ENCODE data around the gene PPP1R12B. TPM values are rescaled to one million over a fixed set of nuclear protein-coding genes. Genes with fewer than 3 reads are reported as not detected.

Gene PPP1R12B
- total and polyA plus RNA-seq, 2 donors (not counting 3 experiments of a cell fraction or from before 2014, with no cell fraction given): 8.4 to 11.5 TPM

DNA sequence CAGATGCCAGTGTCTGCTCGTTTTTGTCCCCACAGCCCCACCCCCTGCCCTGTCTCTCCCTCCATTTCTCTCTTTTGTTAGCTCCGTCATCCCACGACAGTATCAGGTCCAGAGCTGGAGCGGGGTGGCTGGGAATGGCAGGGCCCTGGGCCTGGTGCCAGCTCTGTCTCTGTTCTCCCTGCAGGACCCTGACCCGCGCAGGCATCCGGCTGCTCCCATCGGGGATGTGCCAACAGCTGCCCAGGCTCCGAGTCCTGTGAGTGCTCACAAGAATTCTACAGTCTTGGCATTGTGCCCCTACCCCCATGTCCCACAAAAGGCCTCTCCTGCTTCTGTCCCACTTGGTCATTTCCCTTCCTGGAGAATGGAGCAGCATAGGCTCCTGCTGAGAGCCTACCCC, 44.1 kb upstream of the PPP1R12B start:
- intact Hi-C loops (cut with micrococcal nuclease) (no loop called here), dilution Hi-C loops (cut with MboI; ENCODE audit: extremely low pct_ligation_motif_present, low sequenced_read_pairs) (loop anchor here (25.0 kb wide), 1 partner anchor 92 kb away; no protein-coding TSS in a partner anchor)
- Histone ChIP-seq H3K9me3 (replicated peaks; ENCODE audit: control insufficient read depth, insufficient read depth, low read length) (no peaks in the 10 kb centered on the region), H3K79me2 (ENCODE audit: control insufficient read depth, insufficient read depth, low read length) (no peaks in the 10 kb centered on the region), H3K27ac (ENCODE audit: insufficient read depth, low read depth, low read length) (no peak overlapping the region), H3K4me1 (ENCODE audit: control insufficient read depth, extremely low read depth, insufficient read depth, low read length) (no peaks in the 10 kb centered on the region), H3K4me2 (ENCODE audit: insufficient read depth, low read length) (no peak overlapping the region), H3K36me3 (ENCODE audit: control insufficient read depth in 2 of 2, extremely low read depth in 1 of 2, insufficient read depth in 2 of 2, low read length in 2 of 2) (no peaks in the 10 kb centered on the region), H4K20me1 (replicated peaks; ENCODE audit: control insufficient read depth, extremely low read depth, insufficient read depth, low read length) (no peaks in the 10 kb centered on the region), H3K9me1 (replicated peaks; ENCODE audit: control insufficient read depth, extremely low read depth, insufficient read depth, low read length) (no peaks in the 10 kb centered on the region), H3K4me3 (replicated peaks in 1 of 3; ENCODE audit: insufficient read depth in 1 of 3, low read depth in 1 of 3, low read length in 3 of 3) (no peak overlapping the region), H2AFZ (ENCODE audit: low read depth, low read length) (no peak overlapping the region), H3K9ac (replicated peaks; ENCODE audit: extremely low read depth, insufficient read depth, low read length) (no peak overlapping the region), H3K27me3 (ENCODE audit: control insufficient read depth in 2 of 2, insufficient read depth in 2 of 2, low read length in 2 of 2) (no peaks in the 10 kb centered on the region)
- POLR2A ChIA-PET: no interaction called here
- TF ChIP-seq POLR2AphosphoS5 (IDR thresholded peaks at IDR 0.05; ENCODE audit: insufficient read depth, low read depth, low read length) (no peak), POLR2A (IDR thresholded peaks at IDR 0.05; ENCODE audit: low read depth, low read length) (no peak), JUN (IDR thresholded peaks at IDR 0.05; ENCODE audit: borderline replicate concordance, insufficient read depth, insufficient read length, low read depth) (no peak), EZH2 (IDR thresholded peaks at IDR 0.05; ENCODE audit: borderline replicate concordance, low read depth, low read length, severe bottlenecking) (no peak)
- TF ChIP-seq, protein P1, sequence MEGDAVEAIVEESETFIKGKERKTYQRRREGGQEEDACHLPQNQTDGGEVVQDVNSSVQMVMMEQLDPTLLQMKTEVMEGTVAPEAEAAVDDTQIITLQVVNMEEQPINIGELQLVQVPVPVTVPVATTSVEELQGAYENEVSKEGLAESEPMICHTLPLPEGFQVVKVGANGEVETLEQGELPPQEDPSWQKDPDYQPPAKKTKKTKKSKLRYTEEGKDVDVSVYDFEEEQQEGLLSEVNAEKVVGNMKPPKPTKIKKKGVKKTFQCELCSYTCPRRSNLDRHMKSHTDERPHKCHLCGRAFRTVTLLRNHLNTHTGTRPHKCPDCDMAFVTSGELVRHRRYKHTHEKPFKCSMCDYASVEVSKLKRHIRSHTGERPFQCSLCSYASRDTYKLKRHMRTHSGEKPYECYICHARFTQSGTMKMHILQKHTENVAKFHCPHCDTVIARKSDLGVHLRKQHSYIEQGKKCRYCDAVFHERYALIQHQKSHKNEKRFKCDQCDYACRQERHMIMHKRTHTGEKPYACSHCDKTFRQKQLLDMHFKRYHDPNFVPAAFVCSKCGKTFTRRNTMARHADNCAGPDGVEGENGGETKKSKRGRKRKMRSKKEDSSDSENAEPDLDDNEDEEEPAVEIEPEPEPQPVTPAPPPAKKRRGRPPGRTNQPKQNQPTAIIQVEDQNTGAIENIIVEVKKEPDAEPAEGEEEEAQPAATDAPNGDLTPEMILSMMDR (IDR thresholded peaks at IDR 0.05; ENCODE audit: extremely low read depth in 1 of 2, insufficient read depth in 1 of 2, low read depth in 1 of 2, low read length in 2 of 2): no peak
- CTCF ChIA-PET: interaction anchor here (1.1 to 1.8 kb wide), 4 partner anchors 11 to 30 kb away, joined by 3 to 4 read pairs (median 3); no protein-coding TSS in a partner anchor
- no peak for DNase-seq (ENCODE audit: low read depth, low spot score)
- no peak for FAIRE-seq
- no TSS peak for BruUV-seq (replicated peaks)

GRCh38 chr1:202305168-202305567, 43.3 kb upstream of the PPP1R12B start:
- dilution Hi-C loops (cut with MboI; ENCODE audit: extremely low pct_ligation_motif_present, low sequenced_read_pairs) (loop anchor here (25.0 kb wide), 1 partner anchor 93 kb away; no protein-coding TSS in a partner anchor), intact Hi-C loops (cut with micrococcal nuclease) (no loop called here)
- Histone ChIP-seq H3K9me1 (replicated peaks; ENCODE audit: control insufficient read depth, extremely low read depth, insufficient read depth, low read length) (no peaks in the 10 kb centered on the region), H2AFZ (ENCODE audit: low read depth, low read length) (no peak overlapping the region), H3K4me3 (replicated peaks in 1 of 3; ENCODE audit: insufficient read depth in 1 of 3, low read depth in 1 of 3, low read length in 3 of 3) (no peak overlapping the region), H3K9me3 (replicated peaks; ENCODE audit: control insufficient read depth, insufficient read depth, low read length) (no peaks in the 10 kb centered on the region), H3K36me3 (ENCODE audit: control insufficient read depth in 2 of 2, extremely low read depth in 1 of 2, insufficient read depth in 2 of 2, low read length in 2 of 2) (no peaks in the 10 kb centered on the region), H3K4me2 (ENCODE audit: insufficient read depth, low read length) (no peak overlapping the region), H3K27me3 (ENCODE audit: control insufficient read depth in 2 of 2, insufficient read depth in 2 of 2, low read length in 2 of 2) (no peaks in the 10 kb centered on the region), H3K9ac (replicated peaks; ENCODE audit: extremely low read depth, insufficient read depth, low read length) (no peak overlapping the region), H3K27ac (ENCODE audit: insufficient read depth, low read depth, low read length) (no peak overlapping the region), H3K79me2 (ENCODE audit: control insufficient read depth, insufficient read depth, low read length) (no peaks in the 10 kb centered on the region), H3K4me1 (ENCODE audit: control insufficient read depth, extremely low read depth, insufficient read depth, low read length) (no peaks in the 10 kb centered on the region), H4K20me1 (replicated peaks; ENCODE audit: control insufficient read depth, extremely low read depth, insufficient read depth, low read length) (no peaks in the 10 kb centered on the region)
- ChIA-PET CTCF (interaction anchor here (1.0 to 1.8 kb wide), 6 partner anchors 10 to 30 kb away, joined by 3 to 4 read pairs (median 3); no protein-coding TSS in a partner anchor), POLR2A (no interaction called here)
- no TSS peak for BruUV-seq (replicated peaks)
- TF ChIP-seq FOS (IDR thresholded peaks at IDR 0.05; ENCODE audit: borderline replicate concordance, insufficient read depth, low read length) (no peak), JUN (IDR thresholded peaks at IDR 0.05; ENCODE audit: borderline replicate concordance, insufficient read depth, insufficient read length, low read depth) (no peak), POLR2A (IDR thresholded peaks at IDR 0.05; ENCODE audit: low read depth, low read length) (no peak), EZH2 (IDR thresholded peaks at IDR 0.05; ENCODE audit: borderline replicate concordance, low read depth, low read length, severe bottlenecking) (no peak), GATA2 (IDR thresholded peaks at IDR 0.05; ENCODE audit: insufficient read depth, insufficient read length, low read depth, low read length) (no peak), MYC (IDR thresholded peaks at IDR 0.05; ENCODE audit: low read depth, low read length) (no peak), POLR2AphosphoS5 (IDR thresholded peaks at IDR 0.05; ENCODE audit: insufficient read depth, low read depth, low read length) (no peak)
- TF ChIP-seq, protein P2, sequence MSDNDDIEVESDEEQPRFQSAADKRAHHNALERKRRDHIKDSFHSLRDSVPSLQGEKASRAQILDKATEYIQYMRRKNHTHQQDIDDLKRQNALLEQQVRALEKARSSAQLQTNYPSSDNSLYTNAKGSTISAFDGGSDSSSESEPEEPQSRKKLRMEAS (IDR thresholded peaks at IDR 0.05; ENCODE audit: insufficient read depth, insufficient read length): no peak
- TF ChIP-seq, protein P1 (IDR thresholded peaks at IDR 0.05; ENCODE audit: extremely low read depth in 1 of 2, insufficient read depth in 1 of 2, low read depth in 1 of 2, low read length in 2 of 2): no peak
- DNase-seq (ENCODE audit: low read depth, low spot score): no peak
- FAIRE-seq: no peak
